ENCODE data around the gene WNT3. TPM values are rescaled to one million over a fixed set of nuclear protein-coding genes. Genes with fewer than 3 reads are reported as not detected.
A peak's percentile ranks its signal among the peaks of the same experiment; 100 is the strongest.

The WNT3 gene, protein sequence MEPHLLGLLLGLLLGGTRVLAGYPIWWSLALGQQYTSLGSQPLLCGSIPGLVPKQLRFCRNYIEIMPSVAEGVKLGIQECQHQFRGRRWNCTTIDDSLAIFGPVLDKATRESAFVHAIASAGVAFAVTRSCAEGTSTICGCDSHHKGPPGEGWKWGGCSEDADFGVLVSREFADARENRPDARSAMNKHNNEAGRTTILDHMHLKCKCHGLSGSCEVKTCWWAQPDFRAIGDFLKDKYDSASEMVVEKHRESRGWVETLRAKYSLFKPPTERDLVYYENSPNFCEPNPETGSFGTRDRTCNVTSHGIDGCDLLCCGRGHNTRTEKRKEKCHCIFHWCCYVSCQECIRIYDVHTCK
- 1.0 and 1.3 TPM in 2 replicates for total RNA-seq

DNA sequence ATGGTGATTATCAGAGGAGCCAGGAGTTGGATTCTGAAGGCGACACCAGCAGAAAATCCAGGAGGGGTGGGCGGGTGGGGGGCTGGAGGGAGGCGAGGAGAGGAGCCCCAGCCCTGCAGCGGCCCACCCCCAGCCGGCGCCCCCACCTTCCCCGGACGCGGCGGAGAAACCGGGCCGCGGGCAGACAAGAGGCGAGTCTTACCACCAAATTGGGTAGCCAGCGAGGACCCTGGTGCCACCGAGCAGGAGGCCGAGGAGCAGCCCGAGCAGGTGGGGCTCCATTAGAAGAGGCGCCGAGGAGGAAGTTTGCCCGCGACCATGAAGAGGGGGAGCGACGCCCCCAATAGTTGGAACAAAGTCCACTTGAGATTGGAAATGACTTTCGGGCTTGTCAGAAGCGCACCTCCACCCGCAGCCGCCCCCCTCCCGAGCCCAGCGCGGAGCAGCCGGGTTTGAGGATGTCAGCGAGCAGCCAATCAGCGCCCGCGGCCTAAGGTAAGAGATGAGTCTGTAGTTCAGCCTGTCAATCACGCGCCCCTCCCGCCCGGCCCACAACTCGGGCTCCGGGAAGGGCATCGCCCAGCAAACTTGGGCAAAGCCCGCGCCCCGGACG, at the start of gene WNT3:
Gene WNT3 (minus strand): TSS at position 377 of the 613 bp plus-strand sequence. CDS start 95 bp downstream, at position 282.
- H3K27me3 Mint-ChIP-seq: peaks cover 71% of the 10 kb centered on the region
- DNase-seq: peak; percentile 51
- H3K9me3 Mint-ChIP-seq: no peaks in the 10 kb centered on the region
- TF ChIP-seq, protein P1, sequence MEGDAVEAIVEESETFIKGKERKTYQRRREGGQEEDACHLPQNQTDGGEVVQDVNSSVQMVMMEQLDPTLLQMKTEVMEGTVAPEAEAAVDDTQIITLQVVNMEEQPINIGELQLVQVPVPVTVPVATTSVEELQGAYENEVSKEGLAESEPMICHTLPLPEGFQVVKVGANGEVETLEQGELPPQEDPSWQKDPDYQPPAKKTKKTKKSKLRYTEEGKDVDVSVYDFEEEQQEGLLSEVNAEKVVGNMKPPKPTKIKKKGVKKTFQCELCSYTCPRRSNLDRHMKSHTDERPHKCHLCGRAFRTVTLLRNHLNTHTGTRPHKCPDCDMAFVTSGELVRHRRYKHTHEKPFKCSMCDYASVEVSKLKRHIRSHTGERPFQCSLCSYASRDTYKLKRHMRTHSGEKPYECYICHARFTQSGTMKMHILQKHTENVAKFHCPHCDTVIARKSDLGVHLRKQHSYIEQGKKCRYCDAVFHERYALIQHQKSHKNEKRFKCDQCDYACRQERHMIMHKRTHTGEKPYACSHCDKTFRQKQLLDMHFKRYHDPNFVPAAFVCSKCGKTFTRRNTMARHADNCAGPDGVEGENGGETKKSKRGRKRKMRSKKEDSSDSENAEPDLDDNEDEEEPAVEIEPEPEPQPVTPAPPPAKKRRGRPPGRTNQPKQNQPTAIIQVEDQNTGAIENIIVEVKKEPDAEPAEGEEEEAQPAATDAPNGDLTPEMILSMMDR (IDR thresholded peaks at IDR 0.05): no peak
- H3K27ac Mint-ChIP-seq: no peak within 1 kb of the TSS
- H3K36me3 Mint-ChIP-seq (ENCODE audit: low read depth): no peaks in the 10 kb centered on the region
- intact Hi-C loops (cut with micrococcal nuclease): loop anchor here (5.0 kb wide), 1 partner anchor 46 kb away; no protein-coding TSS in a partner anchor
- peak; percentile 84 for ATAC-seq (ENCODE audit: low read depth)
- ChIA-PET POLR2A (no interaction called here), CTCF (no interaction called here)
- H3K4me3 Mint-ChIP-seq: peak within 1 kb of the TSS; percentile 81
- H3K4me1 Mint-ChIP-seq: peaks cover 36% of the 10 kb centered on the region

DNA sequence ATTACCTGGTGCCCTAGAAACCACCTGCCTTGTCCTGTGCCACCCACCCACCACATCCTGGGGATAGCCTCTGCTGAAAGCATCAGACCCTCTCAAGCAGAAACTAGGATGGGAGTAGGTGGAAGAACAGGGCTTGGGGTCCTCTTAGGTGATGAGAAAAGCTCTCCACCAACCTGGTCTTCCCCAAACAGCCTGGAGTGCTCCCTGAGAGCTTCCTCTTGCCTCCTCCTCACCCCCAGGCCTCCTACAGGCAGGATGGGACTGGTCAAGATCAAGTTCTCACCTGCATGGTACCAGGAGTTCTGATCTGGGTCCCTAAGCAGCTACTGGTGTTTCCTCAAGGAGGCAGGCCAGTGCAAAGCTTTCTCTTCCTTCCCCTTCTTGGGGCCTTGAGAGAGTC, 48.3 kb upstream of the WNT3 start:
- CTCF ChIA-PET: no interaction called here
- Mint-ChIP-seq H3K4me1 (no peaks in the 10 kb centered on the region), H3K4me3 (no peak overlapping the region), H3K9me3 (no peaks in the 10 kb centered on the region), H3K27ac (no peak overlapping the region), H3K27me3 (peaks cover 27% of the 10 kb centered on the region), H3K36me3 (ENCODE audit: low read depth) (no peaks in the 10 kb centered on the region)
- DNase-seq (no peak), ATAC-seq (ENCODE audit: low read depth) (no peak)
- POLR2A ChIA-PET: no interaction called here
- intact Hi-C loops (cut with micrococcal nuclease): no loop called here
- TF ChIP-seq, protein P1 (IDR thresholded peaks at IDR 0.05): no peak

DNA sequence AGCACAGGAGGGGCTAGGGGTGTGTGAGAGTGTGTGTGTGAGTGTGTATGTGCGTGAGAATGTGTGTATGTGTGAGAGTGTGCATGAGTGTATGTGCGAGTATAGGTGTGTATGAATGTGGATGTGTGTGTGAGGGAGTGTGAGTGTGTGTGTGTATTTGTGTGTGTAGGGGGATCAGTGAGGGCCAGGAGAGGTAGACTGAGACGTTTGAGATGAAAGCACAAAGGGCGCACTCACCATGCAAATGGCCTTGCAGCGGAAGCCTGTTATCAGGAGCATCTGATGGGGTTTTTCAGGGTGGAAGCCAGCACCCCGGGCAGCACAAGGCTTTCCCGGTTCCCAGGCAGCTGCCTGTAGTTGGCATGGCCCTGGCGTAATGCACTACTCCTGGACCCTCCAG, 47.8 kb upstream of the WNT3 start:
- ChIA-PET POLR2A (no interaction called here), CTCF (no interaction called here)
- no peaks in the 10 kb centered on the region for H3K4me1 Mint-ChIP-seq
- peaks cover 27% of the 10 kb centered on the region for H3K27me3 Mint-ChIP-seq
- H3K36me3 Mint-ChIP-seq (ENCODE audit: low read depth): no peaks in the 10 kb centered on the region
- no peak overlapping the region for H3K27ac Mint-ChIP-seq
- no peak for ATAC-seq (ENCODE audit: low read depth)
- intact Hi-C loops (cut with micrococcal nuclease): no loop called here
- H3K9me3 Mint-ChIP-seq: no peaks in the 10 kb centered on the region
- DNase-seq: no peak
- no peak overlapping the region for H3K4me3 Mint-ChIP-seq
- TF ChIP-seq, protein P1 (IDR thresholded peaks at IDR 0.05): no peak

DNA sequence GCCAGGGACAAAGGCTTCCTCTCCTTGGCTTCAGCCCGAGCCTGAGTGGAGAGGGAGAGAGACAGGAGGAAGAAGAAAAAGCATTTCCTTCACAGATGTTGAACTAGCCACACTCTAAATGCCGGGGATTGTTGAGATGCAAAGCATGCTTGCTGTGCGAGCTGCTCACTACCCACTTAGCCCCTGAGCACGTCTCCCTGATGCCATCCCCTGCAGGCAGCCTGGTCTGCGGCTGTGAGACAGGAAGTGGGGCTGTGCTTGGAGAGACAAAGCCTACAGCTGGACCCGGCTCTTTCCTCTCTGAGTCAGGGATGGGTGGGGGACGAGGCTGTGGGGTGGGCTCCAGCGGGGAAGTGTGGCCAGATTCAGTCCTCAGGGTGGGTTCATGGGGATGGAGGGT, 46.6 kb upstream of the WNT3 start:
- Mint-ChIP-seq H3K9me3 (no peaks in the 10 kb centered on the region), H3K36me3 (ENCODE audit: low read depth) (no peaks in the 10 kb centered on the region), H3K27ac (no peak overlapping the region), H3K4me3 (no peak overlapping the region), H3K4me1 (no peaks in the 10 kb centered on the region), H3K27me3 (peaks cover 27% of the 10 kb centered on the region)
- TF ChIP-seq, protein P1 (IDR thresholded peaks at IDR 0.05): no peak
- ATAC-seq (ENCODE audit: low read depth) (no peak), DNase-seq (no peak)
- intact Hi-C loops (cut with micrococcal nuclease): no loop called here
- ChIA-PET CTCF (no interaction called here), POLR2A (no interaction called here)

DNA sequence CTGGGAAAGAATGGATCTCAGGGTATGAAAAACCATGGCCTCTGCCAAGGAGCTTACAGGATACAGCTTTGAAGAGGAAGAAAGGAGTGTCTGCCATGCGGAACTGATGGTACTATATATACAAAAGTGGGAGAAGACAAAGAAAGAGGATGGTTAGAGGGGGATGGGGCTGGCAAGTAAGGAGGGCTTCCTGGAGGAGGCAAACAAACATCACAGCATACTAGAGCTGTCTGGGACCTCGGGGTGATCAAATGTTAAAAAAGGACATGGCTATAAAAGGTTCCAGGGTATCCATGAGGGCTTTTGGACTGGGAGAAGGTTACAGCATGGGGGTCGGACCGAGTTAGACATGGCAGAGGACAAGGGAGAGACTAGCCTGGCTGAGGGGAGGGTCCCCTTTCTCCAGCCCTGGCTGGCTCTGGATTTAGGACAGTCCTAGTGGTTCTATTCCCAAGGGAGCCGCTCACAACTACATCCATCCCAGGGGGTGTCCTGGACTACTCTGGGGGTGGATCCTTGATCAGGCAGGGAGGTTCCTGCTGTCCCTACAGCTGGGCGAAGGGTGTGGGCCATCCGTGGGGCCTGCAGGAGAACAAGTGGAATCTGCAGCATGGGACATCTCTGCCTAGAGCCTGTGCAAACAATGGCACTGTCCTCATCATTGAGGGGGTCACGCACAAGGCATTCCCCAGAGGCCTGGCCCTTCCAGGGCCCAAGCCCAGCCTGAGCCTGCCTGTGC, 45.1 kb upstream of the WNT3 start:
- H3K9me3 Mint-ChIP-seq: no peaks in the 10 kb centered on the region
- TF ChIP-seq, protein P1 (IDR thresholded peaks at IDR 0.05): no peak
- H3K27me3 Mint-ChIP-seq: peaks cover 26% of the 10 kb centered on the region
- H3K27ac Mint-ChIP-seq: no peak overlapping the region
- intact Hi-C loops (cut with micrococcal nuclease): no loop called here
- H3K36me3 Mint-ChIP-seq (ENCODE audit: low read depth): no peaks in the 10 kb centered on the region
- H3K4me3 Mint-ChIP-seq: no peak overlapping the region
- no peak for DNase-seq
- ChIA-PET CTCF (interaction anchor here (0.6 kb wide), 1 partner anchor 20 kb away, joined by 3 read pairs; no protein-coding TSS in a partner anchor), POLR2A (no interaction called here)
- H3K4me1 Mint-ChIP-seq: no peaks in the 10 kb centered on the region
- no peak for ATAC-seq (ENCODE audit: low read depth)
